Suprapubic skin (tissue), 4 donors: ENCODE data around the gene CASP2. TPM values are rescaled to one million over a fixed set of nuclear protein-coding genes. Genes with fewer than 3 reads are reported as not detected.
A peak's percentile ranks its signal among the peaks of the same experiment; 100 is the strongest.
"Not testable (repeated sequence)": the region's sequence is repeated elsewhere in the genome, so short reads cannot be mapped to it uniquely, and the experiment has no call there.

Source experiments
- DNase-seq, 2 donors: peaks; one replicate each; pipeline ENCODE4 v3.0.0-alpha.2; 2019; ENCODE audit warnings: low spot score in 2 of 2
- H3K27ac ChIP-seq: fragments of 200-600 bp; sonication (generic); one replicate; pipeline ENCODE4 v1.5.1; 2019
- H3K27me3 ChIP-seq: fragments of 200-600 bp; sonication (generic); one replicate; pipeline ENCODE4 v1.5.1; 2019
- H3K36me3 ChIP-seq: fragments of 200-600 bp; sonication (generic); one replicate; pipeline ENCODE4 v1.5.1; 2019
- H3K4me1 ChIP-seq: fragments of 200-600 bp; sonication (generic); one replicate; pipeline ENCODE4 v1.5.1; 2019
- H3K4me3 ChIP-seq: fragments of 200-600 bp; sonication (generic); one replicate; pipeline ENCODE4 v1.5.1; 2019; ENCODE audit warnings: mild to moderate bottlenecking
- H3K9me3 ChIP-seq: fragments of 200-600 bp; sonication (generic); one replicate; pipeline ENCODE4 v1.5.1; 2019
- CTCF ChIP-seq, 2 donors: fragments of 200-600 bp in 1 of 2; fragments of 450-650 bp in 1 of 2; sonication (generic) in 1 of 2; IDR thresholded peaks; one replicate each; pipeline ENCODE4 v1.5.1; 2016 to 2019; ENCODE audit warnings: antibody characterized with exemption in 2 of 2, mild to moderate bottlenecking in 1 of 2, moderate library complexity in 1 of 2
- EP300 ChIP-seq: sonication (generic); formaldehyde crosslinking; IDR thresholded peaks from one replicate; pipeline ENCODE4 v1.6.1; 2017; ENCODE audit warnings: antibody characterized with exemption
- POLR2A ChIP-seq, 2 donors: fragments of 450-650 bp; IDR thresholded peaks; one replicate each; pipeline ENCODE4 v1.6.1; 2017; ENCODE audit warnings: antibody characterized with exemption in 2 of 2, mild to moderate bottlenecking in 2 of 2, moderate library complexity in 2 of 2
- POLR2AphosphoS5 ChIP-seq, 3 donors: sonication (generic); formaldehyde crosslinking; IDR thresholded peaks; one replicate each; pipeline ENCODE4 v1.6.1; 2017; ENCODE audit warnings: antibody characterized with exemption in 3 of 3
- WGBS: methylation state at CpG from one replicate; pipeline ENCODE4 v1.1.5; 2018; 5-methylcytosine and 5-hydroxymethylcytosine counted together
- total RNA-seq, 4 donors: library from RNA; depleted of rRNA; stranded (reverse); fragments of >200 nt; gene quantifications; one replicate each; pipeline ENCODE4 v1.1.0, GENCODE V29; 2016

Gene CASP2
- total RNA-seq, 4 donors from 2014 or later, result 13.7 to 36.5 (median 25.3) TPM

- H3K27ac ChIP-seq, result peak overlapping the region; percentile 90
- no peak for DNase-seq
- peak overlapping the region; percentile 84 for H3K4me3 ChIP-seq
- no peak for TF ChIP-seq POLR2AphosphoS5 (IDR thresholded peaks at IDR 0.05)
- no peak for TF ChIP-seq CTCF (IDR thresholded peaks at IDR 0.05)
- TF ChIP-seq POLR2A (IDR thresholded peaks at IDR 0.05), result no peak
- TF ChIP-seq EP300, result no peak
- no peaks in the 10 kb centered on the region for H3K9me3 ChIP-seq
- WGBS, result 58% methylated on average over 7 of the region's 17 CpGs
- peaks cover 12% of the 10 kb centered on the region for H3K36me3 ChIP-seq
- peaks cover 44% of the 10 kb centered on the region for H3K4me1 ChIP-seq
- H3K27me3 ChIP-seq, result no peaks in the 10 kb centered on the region
Observed at GRCh38 chr7:143287339-143287934, 714 bp upstream of the CASP2 start.

GRCh38 chr7:143288836-143289235 is 685 bp downstream of the CASP2 start:
- TF ChIP-seq POLR2AphosphoS5 (IDR thresholded peaks at IDR 0.05) (no peak), CTCF (IDR thresholded peaks at IDR 0.05) (no peak), EP300 (no peak), POLR2A (IDR thresholded peaks at IDR 0.05) (no peak)
- no peak for DNase-seq
- Histone ChIP-seq H3K4me1 (peaks cover 44% of the 10 kb centered on the region), H3K9me3 (no peaks in the 10 kb centered on the region), H3K27ac (peak overlapping the region; percentile 90), H3K27me3 (no peaks in the 10 kb centered on the region), H3K4me3 (peak overlapping the region; percentile 84), H3K36me3 (peaks cover 26% of the 10 kb centered on the region)
- 0% methylated on average over 11 of the region's 11 CpGs for WGBS

GRCh38 chr7:143289421-143289820 is 1.3 kb downstream of the CASP2 start:
- Histone ChIP-seq H3K27ac (peak overlapping the region; percentile 90), H3K4me3 (peak overlapping the region; percentile 84), H3K4me1 (peaks cover 44% of the 10 kb centered on the region), H3K9me3 (no peaks in the 10 kb centered on the region), H3K36me3 (peaks cover 32% of the 10 kb centered on the region), H3K27me3 (no peaks in the 10 kb centered on the region)
- WGBS, result 12% methylated on average over 6 of the region's 6 CpGs
- DNase-seq, result no peak
- no peak for TF ChIP-seq EP300
- no peak for TF ChIP-seq POLR2A (IDR thresholded peaks at IDR 0.05)
- no peak for TF ChIP-seq CTCF (IDR thresholded peaks at IDR 0.05)

- 55% methylated on average over 4 of the region's 4 CpGs for WGBS
- not testable (repeated sequence) for H3K27ac ChIP-seq, DNase-seq, H3K9me3 ChIP-seq, H3K27me3 ChIP-seq
- Histone ChIP-seq H3K4me3 (peak overlapping the region; percentile 84), H3K36me3 (peaks cover 36% of the 10 kb centered on the region), H3K4me1 (peaks cover 44% of the 10 kb centered on the region)
Observed at GRCh38 chr7:143289888-143290287, 1.7 kb downstream of the CASP2 start.

- no peak for DNase-seq
- Histone ChIP-seq H3K9me3 (no peaks in the 10 kb centered on the region), H3K27me3 (no peaks in the 10 kb centered on the region), H3K4me1 (peaks cover 44% of the 10 kb centered on the region), H3K27ac (no peak overlapping the region), H3K36me3 (peaks cover 40% of the 10 kb centered on the region), H3K4me3 (peak overlapping the region; percentile 6)
- WGBS, result 86% methylated on average over 4 of the region's 4 CpGs
- TF ChIP-seq CTCF (IDR thresholded peaks at IDR 0.05), result no peak
- TF ChIP-seq POLR2AphosphoS5 (IDR thresholded peaks at IDR 0.05), result no peak
Observed at GRCh38 chr7:143290293-143290692, 2.1 kb downstream of the CASP2 start.

- WGBS, result 92% methylated on average over 5 of the region's 5 CpGs
Observed at GRCh38 chr7:143292876-143293275, 4.7 kb downstream of the CASP2 start.

More at GRCh38 chr7:143292876-143293275, 4.7 kb downstream of the CASP2 start:
- H3K9me3 ChIP-seq, result no peaks in the 10 kb centered on the region
- H3K4me1 ChIP-seq, result peaks cover 34% of the 10 kb centered on the region
- no peak overlapping the region for H3K4me3 ChIP-seq
- no peaks in the 10 kb centered on the region for H3K27me3 ChIP-seq
- DNase-seq, result no peak
- TF ChIP-seq EP300 (no peak), CTCF (IDR thresholded peaks at IDR 0.05) (no peak), POLR2A (IDR thresholded peaks at IDR 0.05) (no peak), POLR2AphosphoS5 (IDR thresholded peaks at IDR 0.05) (no peak)
- H3K36me3 ChIP-seq, result peaks cover 62% of the 10 kb centered on the region
- no peak overlapping the region for H3K27ac ChIP-seq
